ENCODE results near the gene SLCO4A1.

GRCh38 chr20:62656197-62656918, 14.1 kb downstream of the SLCO4A1 start:
- TF ChIP-seq CTCF (conservative IDR thresholded peaks at IDR 0.05 in 1 of 2, IDR thresholded peaks at IDR 0.05 in 1 of 2; ENCODE audit: low read depth in 1 of 2, low read length in 2 of 2) = no peak
- TF ChIP-seq EZH2 (IDR thresholded peaks at IDR 0.05; ENCODE audit: low read length, missing control alignments) = no peak

Data from fibroblast of lung (primary cell).